NK-92 (cell line): ENCODE results near the gene TMC4.
"Not testable (repeated sequence)": the region's sequence is repeated elsewhere in the genome, so short reads cannot be mapped to it uniquely, and the experiment has no call there.

Experiments used
- DNase-seq: peaks from one replicate; lab custom pipeline; 2025; ENCODE audit not compliant: unreplicated experiment; lab: John Stamatoyannopoulos, UW

TMC4 gene

DNA sequence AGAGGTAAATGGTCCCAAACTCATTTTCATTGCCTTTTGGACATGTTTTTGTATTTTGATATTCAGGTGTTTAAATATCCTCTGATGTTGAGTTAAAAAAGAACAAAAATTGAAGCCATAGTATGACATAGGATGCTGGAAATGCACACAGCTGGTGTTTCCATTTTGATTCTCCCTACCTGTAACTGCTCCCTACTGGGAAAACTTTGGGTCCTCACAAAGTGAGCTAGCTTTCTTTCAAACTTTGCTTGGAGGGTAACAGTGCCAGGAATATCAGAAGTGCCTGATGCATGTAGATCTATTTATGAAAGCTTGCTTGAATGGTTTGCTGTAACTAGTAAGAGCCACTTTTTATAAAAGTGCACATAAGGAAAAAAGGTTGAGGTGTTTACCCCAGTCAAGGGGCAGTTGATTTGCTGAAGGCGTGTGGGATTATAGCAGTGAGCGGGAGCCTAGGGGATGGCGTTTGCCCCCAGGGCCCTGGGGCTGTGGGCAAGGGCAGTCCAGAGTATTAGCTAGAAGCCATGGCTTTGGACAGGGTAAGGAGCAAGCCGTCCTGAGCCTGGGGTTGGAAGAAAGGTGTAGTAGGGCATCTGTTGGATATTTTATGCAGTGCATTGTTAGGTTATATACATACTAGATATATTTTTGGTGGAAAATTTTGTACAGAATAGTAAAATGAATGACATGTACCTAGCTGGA lies 32.0 kb upstream of the TMC4 start:
- DNase-seq = no peak

DNA sequence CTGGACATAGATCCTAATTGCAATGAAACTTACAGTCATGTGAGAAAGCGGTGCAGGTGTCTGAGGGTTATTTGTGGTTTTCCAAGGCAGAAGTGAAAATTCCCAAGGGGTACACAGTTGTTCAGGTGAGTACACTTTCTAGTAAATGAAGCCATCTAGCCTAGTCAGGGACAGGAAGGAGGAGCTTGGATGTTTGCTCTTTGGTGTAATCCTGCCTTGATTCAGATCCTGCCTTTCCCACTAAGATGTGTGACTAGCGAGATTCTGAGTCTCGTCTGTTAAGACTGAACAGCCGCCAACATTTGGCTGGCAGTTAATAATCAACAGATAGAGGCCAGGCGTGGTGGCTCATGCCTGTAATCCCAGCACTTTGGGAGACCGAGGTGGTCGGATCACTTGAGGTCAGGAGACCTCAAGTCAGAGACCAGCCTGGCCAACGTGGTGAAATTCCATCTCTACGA lies 30.2 kb upstream of the TMC4 start:
- no peak for DNase-seq

DNA sequence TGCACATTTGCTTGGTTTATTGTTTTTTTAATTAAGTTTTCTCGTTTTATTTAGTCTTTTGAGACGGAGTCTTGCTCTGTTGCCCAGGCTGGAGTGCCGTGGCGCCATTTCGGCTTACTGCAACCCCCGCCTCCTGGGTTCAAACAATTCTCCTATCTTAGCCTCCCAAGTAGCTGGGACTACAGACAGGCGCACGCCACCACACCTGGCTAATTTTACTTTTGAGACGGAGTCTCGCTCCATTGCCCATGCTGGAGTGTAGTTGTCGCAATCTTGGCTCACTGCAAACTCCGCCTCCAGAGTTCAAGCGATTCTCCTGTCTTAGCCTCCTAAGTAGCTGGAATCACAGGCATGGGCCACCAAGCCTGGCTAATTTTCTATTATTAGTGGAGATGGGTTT lies 29.0 kb upstream of the TMC4 start:
- no peak for DNase-seq

DNA sequence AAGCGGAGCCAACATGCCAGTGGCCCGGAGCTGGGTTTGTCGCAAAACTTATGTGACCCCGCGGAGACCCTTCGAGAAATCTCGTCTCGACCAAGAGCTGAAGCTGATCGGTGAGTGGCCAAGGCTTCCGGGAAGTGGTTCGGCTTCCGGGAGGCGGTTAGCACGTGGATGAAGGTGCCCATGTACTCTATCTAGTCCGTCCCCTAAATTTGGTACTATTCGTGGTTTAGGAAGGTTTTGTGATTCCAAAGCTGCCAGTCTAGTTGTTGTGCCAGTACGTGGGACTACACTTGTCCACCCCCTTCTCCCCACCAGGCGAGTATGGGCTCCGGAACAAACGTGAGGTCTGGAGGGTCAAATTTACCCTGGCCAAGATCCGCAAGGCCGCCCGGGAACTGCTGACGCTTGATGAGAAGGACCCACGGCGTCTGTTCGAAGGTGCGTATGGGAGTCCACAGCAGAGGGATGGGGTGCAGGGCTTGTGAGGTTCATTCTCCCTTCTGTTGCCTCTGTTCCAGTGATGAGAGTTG lies 28.3 kb upstream of the TMC4 start:
- no peak for DNase-seq

DNA sequence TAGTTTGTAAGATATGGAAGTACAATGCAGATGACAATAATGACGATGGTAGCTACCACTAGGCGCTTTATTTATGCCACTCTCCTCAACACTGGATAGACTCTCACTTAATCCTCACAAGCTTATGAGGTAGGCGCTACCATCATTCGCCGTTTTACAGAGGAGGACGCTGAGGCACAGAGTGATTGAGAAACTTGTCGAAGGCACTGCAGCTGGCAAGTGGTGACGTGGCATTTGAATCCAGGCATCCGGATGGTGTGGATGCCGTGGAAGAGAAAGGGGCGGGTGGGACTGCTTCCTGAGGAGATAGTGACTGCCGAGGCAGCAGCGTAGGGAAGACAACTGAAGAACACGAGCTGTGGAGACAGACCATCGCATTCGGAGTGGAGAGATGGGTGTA lies 26.4 kb upstream of the TMC4 start:
- no peak for DNase-seq

DNA sequence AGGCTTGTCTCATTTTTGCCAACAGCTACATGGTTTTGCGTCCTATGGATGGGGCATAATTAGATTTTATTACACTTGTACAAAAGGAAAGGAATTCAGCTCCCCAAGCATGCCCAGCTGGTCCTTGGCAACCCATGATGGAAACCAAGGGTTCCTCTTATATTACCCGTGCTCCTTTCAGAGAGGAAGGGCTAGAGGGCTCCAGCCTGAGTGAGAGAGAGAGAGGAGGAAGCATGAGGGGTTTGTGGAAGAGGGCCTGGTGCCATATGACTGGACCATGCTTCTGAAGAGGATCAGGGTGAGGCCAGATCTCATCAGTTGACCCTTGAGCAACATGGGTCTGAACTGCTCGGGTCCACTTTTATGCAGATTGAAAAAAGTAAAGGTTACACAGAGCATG lies 24.2 kb upstream of the TMC4 start:
- DNase-seq = no peak

DNA sequence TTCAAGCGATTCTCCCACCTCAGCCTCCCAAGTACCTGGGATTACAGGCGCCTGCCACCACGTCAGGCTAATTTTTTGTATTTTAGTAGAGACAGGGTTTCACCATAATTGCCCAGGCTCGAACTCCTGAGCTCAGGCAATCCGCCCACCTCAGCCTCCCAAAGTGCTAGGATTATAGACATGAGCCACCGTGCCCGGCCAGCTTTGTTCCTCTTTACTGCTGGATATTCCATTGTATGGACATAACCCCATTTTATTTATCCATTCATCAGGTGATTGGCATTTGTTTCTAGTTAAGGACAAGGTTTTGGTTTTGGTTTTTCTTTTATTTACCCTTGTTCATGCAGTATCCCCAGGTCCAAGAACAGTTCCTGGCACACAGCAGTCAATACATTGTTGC lies 23.6 kb upstream of the TMC4 start:
- DNase-seq = no peak

DNA sequence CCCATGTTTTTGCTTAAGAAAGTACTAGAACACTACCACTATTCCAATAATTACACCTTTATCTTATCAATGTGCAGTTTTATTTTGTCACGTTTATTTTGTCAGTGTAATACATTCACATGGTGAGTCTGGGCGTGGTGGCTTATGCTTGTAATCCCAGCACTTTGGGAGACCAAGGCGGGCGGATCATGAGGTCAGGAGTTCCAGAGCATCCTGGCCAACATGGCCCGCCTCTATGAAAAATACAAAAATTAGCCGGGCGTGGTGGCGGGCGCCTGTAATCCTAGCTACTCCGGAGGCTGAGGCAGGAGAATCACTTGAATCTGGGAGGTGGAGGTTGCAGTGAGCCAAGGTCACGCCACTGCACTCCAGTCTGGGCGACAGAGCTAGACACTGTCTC lies 21.5 kb upstream of the TMC4 start:
- not testable (repeated sequence) for DNase-seq

DNA sequence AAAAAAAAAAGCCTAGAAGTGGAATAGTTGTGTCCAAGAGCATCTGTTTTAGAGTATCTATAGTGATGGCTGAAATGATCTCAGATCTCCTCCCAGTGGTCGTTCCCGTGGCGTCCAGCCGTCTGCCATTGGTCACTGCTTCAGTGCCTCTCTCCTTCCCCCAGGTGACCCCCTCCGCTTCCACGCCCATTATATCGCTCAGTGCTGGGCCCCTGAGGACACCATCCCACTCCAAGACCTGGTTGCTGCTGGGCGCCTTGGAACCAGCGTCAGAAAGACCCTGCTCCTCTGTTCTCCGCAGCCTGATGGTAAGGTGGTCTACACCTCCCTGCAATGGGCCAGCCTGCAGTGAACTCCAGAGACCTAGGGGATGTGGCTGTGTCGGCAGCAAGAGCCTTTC lies 20.1 kb upstream of the TMC4 start:
- DNase-seq = no peak

DNA sequence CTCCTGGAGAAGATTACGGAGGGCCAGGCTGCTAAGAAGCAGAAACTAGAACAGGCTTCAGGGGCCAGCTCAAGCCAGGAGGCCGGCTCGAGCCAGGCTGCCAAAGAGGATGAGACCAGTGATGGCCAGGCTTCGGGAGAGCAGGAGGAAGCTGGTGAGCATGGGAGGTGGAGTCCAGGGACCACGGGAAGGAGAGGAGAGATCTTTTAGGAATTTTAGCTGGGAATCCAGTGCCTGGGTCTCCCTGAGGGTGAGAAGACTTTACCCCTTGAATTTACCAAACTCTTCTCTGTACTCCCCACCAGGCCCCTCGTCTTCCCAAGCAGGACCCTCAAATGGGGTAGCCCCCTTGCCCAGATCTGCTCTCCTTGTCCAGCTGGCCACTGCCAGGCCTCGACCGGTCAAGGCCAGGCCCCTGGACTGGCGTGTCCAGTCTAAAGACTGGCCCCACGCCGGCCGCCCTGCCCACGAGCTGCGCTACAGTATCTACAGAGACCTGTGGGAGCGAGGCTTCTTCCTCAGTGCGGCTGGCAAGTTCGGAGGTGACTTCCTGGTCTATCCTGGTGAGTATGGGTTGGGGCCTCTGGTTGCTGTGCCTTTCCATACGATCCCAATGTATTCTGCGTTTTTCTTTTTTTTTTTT lies 19.0 kb upstream of the TMC4 start:
- DNase-seq = no peak

DNA sequence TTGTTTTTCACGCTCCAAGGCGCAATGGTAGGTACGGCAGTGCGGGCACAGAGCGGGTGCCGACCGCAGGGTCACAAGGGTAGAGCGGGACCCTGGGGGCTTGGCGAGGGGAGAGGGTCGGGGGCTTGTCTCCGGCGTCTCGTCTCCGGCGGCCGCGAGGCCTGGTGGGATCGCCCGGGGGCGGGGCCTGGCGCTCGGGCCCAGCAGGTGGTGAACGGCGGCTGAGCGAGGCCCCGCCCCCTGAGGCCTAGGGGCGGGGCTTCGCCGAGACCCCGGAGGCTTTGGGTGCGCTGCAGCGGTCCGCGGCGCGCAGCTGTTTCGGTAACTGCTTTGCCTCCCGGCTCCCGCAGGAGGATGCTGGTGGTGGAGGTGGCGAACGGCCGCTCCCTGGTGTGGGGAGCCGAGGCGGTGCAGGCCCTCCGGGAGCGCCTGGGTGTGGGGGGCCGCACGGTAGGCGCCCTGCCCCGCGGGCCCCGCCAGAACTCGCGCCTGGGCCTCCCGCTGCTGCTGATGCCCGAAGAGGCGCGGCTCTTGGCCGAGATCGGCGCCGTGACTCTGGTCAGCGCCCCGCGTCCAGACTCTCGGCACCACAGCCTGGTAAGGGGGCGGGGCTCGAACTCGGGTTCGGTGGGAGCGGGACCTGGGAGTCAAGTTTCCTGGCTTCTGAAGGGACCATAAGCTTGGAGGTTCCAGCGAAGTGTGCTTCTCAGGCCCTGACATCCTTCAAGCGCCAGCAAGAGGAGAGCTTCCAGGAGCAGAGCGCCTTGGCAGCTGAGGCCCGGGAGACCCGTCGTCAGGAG lies 18.3 kb upstream of the TMC4 start, which contains the start of gene TSEN34:
Gene TSEN34, plus strand, starts transcription at position 298 of the 800 bp plus-strand sequence. Its CDS starts 57 bp downstream, at position 355.
- DNase-seq = no peak

DNA sequence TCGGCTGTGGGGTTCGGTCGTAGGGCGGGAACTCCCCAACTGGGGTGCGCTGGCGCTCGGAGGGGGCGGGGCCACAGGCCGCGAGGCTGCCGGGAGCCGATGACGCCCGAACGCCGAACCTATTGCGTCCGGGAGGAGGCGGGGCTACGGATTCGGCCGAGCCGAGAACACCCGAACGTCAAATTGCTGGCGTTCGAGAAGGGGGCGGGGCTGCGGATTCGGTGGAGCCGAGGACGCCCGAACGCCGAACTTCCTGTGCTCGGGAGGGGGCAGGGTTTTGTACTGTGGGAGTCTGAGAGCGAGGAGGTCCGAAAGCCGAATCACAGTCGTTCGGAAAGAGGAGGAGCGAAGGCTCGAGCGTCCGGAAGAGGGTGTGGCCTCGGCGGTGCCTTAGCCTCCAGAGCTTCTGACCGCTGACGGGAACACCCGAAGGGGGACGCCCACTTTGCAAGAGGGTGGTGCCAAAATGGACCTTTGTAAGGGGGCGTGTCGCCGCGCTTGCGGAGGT lies 17.6 kb upstream of the TMC4 start:
- peak; percentile 98 for DNase-seq

DNA sequence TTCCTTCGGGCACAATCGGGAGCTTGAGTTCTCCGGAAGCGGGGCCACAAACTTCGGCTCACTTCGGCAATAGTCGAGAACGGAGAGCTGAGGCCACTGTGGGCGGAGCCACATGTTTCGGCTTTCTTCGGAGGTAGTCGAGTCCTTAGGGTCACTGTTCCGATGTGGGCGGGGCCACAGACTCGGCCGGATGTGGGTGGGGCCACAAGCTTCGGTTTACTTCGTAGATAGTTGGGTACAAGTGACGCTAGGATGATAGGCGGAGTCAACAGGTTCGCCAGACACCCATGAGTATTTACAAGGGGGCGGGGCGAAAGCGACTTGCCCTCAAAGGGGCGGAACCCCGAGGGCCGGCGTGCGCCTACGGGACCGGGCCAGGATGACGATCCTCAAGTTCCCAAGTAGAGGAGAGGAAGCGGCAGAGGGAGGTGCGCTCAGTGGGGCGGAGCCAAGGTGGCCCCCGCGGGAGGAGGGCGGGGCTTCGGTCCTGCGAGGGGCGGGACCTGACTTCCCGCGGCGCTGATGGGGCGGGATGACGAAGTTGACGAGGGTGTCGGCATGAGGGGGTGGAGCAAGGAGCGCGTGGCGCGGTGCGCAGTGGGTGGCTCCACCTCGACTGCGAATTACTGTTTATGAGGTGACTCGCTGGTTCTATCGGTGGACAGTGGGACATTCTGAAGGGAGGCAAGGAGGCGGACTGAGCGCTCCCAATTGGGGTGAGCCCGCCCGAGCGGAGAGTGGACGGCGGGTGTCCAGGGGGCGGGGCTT lies 17.0 kb upstream of the TMC4 start:
- peak; percentile 96 for DNase-seq

DNA sequence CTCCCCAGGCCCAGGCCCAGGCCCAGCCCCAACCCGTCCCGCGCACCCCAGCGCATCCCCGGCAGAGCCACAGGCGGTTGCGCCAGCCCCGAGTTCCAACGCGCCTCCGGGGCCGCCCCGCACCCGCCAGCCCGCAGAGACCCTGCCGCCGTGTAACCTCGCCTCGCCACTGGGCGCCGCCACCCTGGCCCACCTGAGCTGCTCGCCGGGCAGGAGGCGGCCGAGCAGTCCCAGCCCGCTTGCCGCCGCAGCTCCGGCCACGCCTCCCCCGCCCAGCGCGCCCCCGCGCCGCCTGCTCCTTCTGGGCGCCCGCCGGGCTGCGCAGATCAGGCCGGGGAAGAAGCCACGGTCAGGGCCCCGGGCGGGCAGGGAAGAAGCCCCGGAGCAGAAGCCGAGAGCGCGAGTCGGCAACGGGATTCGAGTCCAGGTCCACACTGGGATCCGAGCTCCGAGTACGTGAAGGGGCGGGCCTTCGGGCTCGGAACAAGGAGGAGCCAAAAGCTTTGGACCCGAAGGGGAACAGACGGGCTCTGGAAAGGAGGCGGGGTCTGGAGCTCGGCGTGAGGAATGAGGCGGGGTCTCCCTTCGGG lies 16.3 kb upstream of the TMC4 start, which contains the start of gene MBOAT7:
Gene MBOAT7, minus strand, starts transcription at position 436 of the 590 bp plus-strand sequence. CDS start 1,072 bp downstream, outside the sequence.
- no peak for DNase-seq

DNA sequence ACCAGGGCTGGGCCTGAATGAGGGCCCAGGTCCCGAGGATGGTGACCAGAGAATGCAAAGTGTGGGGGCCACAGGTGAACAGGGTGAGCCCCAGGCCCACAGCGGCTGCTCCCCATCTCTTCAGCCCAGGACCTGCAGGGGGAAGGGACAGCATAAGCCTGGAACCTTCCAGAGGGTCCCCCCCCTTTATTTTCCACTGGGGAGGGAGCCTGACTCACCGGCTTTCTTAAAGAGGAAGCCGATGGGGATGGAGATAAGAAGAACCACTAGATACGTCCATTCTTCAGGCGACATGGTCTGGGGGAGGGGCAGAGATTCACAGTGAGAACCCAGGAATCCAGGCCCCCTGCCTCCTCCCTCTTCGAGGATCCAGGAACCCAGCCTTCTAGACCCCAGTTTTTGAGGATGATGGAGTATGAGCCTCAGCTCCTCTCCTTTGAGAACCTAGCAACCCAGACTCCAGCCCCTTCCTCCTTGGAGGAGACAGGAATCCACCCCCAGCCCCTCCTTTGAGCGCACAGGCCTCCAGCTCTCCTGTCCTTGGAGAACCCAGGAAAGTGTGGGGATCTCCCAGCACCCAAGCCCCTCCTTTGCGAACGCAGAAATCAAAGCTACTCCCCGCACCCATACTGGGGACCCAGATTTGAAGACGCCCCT lies 15.4 kb upstream of the TMC4 start:
- no peak for DNase-seq

DNA sequence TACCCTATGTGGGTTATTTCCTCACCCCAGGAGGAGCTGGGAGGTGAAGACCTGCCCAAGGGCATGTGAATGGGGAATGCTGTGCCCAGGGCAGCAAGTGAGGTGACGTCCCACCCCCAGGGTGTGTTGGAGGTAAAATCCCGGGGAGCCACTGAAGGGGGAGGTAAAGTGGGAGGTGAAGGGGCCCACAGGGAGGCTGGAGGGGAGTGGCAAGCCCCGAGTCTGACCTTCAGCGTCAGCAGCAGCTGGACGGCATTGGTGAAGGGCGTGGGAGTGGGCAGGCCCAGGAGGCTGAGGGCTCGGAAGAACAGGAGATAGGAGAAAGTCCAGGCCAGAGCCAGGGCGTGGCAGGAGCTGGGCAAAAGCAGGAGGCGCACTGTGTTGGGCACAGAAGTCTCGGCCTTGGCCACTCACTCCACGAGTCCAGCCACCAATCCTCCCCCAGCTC lies 14.0 kb upstream of the TMC4 start:
- no peak for DNase-seq

DNA sequence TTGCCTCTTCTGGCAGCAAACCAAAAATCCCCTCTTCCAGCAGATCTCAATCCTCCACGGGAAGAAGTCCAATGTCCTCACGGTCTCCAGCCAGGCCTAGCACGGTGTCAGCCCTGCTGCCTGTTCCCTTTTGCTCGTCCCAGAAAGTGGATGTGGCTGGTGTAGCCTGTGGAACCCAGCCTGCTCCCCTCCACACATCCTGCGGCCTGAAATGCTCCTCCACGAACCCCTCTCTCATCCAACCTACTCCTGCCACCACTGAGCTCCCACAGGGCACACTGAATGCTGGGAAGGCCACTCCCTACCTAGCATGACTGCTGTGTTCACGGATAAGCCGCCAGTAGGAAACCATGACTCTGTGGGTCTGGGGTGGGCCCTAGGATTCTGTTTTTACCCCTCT lies 13.4 kb upstream of the TMC4 start:
- no peak for DNase-seq

DNA sequence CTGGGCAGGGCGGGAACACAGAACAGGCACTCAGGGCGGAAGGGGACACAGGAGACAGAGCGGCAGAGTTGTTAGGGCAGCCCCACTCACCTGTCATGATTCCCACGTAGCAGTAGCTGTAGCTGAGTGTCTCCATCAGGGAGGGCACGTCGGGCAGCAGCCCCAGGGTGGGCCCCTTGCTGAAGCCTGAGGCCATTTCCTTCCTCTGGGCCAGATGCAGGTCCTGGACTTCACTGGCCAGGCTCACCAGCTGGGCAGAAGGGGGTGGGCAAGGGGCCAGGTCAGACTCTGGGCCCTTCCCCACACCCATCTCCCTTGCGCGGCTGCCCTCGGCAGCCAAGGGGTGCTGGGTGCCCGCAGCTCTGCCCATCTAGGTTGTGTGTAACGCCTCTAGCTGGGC lies 10.5 kb upstream of the TMC4 start:
- DNase-seq = no peak

DNA sequence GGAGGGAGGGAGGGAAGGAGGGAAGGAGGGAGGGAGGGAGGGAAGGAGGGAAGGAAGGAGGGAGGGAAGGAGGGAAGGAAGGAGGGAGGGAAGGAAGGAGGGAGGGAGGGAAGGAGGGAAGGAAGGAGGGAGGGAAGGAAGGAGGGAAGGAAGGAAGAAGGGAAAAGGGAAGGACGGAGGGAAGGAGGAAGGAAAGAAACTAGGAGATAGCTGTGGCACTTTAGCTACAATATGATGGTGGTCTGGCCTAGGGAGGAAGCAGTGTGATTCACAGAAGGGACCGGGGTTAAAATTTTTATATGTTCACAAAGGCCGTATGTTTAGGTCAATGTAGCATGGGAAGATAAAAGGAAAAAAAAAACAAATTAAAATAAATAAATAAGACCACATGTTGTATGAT lies 8.9 kb upstream of the TMC4 start:
- DNase-seq = not testable (repeated sequence)

DNA sequence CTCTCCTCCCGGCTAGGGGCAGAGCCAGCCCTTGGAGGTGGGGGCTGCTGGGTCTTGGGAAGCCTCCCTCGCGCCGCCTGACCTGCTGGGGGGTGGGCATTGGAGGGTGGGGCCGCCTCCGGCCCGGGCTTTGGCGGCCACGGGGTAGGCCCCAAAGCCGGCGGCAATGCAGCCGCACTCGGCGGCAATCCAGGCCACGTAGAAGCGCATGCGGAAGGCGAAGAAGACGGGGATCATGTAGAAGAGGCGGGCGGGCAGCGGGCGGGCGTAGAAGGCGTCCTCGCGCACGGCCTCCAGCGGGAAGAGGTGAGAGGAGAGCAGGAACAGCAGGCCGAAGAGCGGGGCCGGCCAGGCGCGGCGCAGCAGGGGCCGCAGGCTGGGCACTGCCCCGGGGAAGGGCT lies 7.7 kb upstream of the TMC4 start:
- DNase-seq = no peak
